ENCODE data around the gene NRGN. TPM values are rescaled to one million over a fixed set of nuclear protein-coding genes. Genes with fewer than 3 reads are reported as not detected.
"Not testable (repeated sequence)": the region's sequence is repeated elsewhere in the genome, so short reads cannot be mapped to it uniquely, and the experiment has no call there.

The NRGN gene
- total RNA-seq, 1 donor from 2014 or later, result not detected

DNA sequence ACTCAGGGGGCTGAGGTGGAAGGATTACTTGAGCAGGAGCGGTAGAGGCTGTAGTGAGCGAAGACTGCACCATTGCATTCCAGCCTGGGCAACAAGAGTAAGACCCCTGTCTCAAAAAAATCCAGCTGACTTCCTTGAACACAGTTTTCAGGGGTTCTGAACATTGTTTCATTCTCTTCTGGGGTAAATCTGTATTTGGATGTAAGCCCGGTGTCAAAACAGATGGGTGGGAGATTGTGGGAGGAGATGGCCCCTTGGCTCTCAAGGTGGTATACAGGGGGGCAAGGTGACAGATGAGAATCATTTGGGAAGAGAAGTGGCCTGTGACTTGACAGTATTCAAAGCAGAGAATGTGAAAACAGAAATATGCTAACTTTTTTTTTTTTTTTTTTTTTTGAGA, 17.6 kb downstream of the NRGN start:
- DNase-seq (ENCODE audit: low spot score), result no peak

DNA sequence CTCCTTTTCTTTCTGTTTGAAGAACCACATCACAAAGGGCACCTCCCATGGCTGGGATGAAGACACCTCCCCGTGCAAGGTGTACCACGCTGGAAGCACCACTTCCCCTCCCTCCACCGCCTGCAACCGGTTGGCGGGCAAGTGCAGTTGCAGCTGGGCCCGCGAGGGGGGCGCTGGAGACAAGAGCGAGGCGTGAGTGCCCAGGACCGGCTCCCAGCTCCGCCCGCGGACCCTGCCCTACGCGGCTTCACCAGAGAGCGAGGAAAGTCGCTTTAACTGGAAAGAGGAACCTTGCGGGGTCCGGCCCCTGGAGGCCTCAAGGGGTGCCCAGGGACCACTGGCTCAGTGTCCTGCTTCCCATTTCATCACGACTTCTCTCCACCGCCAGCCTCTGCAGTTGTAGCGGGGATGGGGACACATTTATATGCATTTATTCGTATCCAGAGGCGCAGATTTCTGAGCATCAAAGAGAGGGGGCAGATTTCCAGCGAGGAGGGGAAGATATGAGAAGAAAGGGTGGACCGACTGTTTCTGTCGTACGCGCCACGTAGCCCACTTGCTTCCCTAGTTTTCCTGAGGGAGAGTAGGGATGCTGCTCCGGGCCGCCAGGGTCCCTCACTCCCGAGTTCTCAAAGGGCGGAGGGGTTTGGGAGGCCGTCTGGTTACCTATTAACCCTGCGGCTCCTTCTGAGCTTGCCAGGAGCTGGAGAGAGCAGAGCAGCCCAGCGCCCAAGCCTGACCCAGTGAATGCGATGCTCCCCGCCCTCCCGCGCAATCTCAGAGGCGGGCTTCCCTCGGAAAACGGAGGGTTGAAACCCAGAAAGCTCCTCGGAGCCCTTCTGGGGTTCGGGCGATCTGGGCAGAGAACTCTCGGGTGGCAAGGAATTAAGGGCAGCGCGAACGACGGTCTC, 18.9 kb downstream of the NRGN start:
- peak; percentile 62 for DNase-seq (ENCODE audit: low spot score)

DNA sequence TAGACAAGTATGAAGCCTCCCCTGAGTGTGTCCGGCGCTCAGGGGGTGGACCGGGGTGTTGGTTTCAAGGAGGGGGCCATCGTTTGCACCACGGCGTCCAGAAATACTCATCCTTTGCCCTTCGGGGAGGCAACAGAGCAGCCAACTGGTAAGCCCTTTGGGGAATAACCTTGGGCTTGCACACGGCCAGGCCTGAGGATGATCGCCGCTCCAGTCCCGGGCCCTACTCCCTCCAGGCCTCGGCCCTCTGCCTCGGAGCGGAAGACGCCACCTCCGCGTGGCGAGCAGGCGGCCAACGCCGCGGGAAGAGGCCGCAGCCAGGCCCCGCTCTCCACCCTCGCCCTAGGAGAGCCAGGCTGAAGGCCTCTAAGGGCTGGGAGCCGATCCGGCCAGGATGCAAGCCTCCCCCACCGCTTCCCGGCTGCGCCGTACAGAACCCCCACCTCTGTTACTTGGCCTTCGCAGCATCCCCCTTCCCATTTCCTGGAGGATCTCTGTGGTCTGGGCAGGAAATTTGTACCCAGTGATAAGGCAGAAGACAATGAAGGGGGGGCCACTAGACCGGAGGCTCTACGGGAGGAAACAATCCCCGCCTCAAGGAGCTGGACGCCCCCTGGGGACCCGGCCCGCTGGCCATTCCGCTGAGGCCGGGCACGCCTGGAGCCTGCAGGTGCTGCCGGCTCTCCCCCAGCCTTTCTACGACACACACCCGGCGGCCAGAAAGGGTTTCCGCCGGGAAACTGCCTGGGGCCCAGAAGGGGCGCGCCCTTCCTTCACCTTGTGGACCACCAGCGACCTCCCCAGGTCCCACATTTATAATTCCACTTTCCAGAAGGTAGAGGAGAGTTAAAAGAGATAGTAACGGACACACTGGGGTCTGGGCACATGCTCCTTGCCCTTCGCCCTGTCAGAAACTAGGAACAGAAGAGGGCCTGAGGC, 19.8 kb downstream of the NRGN start:
- DNase-seq (ENCODE audit: low spot score), result peak; percentile 53

DNA sequence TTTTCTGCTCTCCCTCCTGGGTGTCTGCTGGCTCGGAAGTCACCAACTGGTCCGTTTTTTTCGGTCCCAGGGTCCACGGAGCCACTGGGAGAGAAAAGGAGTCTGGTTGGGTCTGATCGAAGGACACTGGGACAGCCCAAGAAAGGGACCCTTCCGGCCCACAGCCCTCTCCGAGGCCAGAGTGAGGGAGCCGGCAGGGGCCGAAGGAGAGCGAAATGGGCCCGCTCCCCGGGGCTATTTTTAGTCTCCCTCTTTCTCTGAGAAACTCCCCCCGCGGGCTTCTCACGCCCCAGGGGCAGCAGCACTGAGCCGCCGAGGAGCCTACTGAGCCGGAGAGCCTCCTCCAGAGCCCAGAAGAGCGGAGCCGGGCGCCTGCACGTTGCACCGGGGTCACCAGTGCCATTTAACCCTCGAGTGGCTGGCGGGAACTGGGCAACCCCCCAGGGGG, 20.5 kb downstream of the NRGN start:
- peak; percentile 33 for DNase-seq (ENCODE audit: low spot score)

DNA sequence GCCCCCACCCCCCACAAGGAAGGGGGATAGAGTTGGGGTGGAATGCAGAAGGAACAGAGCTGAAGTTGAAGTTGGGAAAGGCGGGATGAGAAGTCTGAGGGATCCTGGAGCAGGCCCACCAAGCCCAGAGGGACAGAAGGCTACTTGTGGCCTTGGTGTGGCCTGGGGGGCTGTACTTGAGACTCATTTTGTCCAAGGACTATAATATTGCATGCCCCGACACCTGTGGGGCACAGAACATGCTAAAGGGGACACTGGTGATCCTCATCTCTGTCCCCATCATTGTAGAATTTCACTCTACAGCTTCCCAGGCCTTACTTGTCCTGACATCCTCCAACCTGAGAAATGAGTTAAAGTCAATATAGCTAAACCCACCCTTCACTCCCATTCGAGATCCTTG, 21.1 kb downstream of the NRGN start:
- DNase-seq (ENCODE audit: low spot score), result no peak

DNA sequence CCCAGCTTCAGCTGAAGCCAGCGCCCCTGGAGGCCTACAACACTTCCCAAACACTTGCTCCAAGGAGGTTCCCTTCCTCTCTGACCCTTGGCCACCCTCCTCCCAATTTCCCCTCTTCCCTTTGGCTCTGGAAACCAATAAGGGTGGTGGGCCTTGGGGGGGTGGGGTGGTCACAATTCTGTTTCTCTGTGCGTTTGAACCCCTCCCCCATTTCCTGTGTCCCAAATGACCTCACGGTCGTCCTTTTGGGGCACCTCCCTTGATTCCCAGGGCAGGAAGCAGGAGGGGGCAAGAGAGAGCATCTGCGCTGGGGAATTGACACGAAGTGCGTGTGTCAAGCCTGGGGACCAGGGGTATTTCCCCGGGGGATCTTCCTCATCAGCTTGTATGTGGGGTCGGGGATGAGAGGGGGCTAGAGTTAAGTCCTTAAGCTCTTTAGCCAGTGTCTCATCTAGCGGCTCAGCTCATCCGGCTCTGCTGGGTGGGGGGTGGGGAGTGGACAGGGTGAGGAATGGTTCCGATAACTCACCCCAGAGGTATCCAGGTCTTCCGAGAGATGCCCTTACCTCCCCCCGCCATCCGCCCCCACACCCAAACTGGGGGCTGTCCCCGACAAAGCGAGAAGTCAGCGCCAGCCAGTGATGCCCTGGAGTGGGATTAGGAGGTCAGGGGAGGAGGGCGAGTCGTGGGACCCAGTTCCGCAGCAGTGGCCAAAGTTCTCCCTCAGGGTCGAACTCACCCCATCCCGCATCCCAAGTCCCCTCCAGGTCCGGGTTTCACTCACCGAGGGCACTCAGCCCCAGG, 21.8 kb downstream of the NRGN start:
- DNase-seq (ENCODE audit: low spot score), result peak; percentile 26

DNA sequence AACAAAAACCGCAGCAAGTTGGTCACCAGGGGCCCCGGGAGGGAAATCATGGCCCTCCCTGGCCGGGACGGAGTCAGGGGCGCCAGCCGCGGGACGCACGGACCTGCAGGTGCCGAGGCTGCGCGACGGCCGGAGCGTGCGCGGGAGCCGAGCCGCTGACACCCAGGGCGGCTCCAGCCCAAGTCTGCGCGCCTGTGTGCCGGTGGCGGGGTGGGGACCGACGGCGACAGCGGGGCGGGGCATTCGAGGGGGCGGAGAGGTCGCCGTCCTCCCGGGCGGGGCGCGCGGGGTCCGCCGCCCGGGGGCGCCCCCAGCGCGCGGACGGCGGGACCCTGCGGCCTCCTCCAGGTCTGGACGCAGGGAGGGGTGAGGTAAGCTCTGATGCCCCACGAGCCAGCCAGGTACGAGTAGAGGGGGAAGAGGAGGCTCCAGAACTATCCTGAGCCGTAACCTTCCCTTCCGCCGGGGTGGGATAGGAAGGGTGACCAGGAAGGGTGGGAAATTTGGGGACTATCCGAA, 22.4 kb downstream of the NRGN start, which contains the start of gene ESAM:
TSS of gene ESAM (minus strand) at position 186 of the 519 bp plus-strand sequence. CDS start at position 50, 136 bp downstream.
- no peak for DNase-seq (ENCODE audit: low spot score)

DNA sequence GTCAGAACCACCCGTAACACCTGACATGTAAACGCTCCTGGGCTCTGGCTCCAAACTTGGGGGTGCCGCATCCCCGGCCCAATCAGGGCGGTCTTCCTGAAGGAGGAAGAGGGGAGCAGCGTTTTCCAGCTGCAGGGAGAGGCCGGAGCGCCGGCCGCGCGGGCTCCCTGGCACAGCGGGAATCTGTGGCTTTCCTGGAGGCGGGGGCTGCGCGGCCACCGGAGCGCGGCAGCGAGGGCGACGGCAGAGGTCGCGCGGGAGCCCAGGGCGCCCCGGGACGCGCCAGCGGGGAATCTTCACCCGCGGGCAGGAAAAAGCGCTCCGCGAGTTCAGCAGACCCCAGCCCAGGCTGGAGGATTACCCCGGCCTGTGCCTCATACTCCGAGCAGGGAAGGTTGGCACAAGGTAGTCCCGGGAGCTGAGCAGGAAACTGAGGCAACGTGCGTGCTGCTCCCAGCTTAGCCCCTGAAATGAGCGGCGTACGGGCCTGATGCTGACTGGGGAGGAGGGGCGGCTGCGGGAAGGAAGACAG, 22.9 kb downstream of the NRGN start:
- peak; percentile 17 for DNase-seq (ENCODE audit: low spot score)

DNA sequence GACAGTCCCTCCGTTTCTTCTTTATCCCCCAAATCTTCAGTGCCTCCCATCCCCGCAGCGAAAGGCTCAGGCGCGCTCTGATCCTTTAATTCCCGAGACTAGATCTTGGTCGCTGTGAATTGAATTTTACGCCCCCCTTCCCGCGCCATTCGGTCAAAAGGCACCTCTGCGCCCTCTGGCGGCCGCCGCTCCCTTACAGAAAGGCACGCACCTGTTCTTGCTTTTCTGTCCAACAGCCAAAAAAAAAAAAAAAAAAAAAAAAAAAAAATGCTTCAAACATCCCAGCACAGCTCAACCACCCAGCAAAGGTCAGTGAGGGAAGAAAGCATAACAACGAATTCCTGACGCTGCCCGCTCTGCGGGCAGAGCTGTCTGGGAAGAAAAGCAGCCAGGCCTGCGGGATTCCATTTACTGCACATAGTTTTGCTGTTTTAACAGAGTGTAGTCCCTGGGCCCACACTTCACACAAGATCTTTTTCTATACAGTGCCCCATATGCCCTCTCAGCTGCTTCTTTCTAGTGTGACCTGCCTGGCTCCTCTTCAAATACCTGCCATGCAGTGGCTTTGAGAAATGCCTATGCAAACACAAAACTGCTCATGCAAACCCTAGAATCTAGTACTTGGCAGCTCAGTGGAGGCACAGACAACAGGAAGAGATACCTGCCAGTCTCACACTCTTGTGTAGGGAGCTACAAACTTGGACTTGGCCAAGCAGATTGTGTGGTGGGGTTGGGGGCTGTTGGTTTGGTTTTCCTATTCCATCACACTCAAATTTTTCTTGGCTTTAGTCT, 23.6 kb downstream of the NRGN start:
- DNase-seq (ENCODE audit: low spot score), result peak; percentile 73

DNA sequence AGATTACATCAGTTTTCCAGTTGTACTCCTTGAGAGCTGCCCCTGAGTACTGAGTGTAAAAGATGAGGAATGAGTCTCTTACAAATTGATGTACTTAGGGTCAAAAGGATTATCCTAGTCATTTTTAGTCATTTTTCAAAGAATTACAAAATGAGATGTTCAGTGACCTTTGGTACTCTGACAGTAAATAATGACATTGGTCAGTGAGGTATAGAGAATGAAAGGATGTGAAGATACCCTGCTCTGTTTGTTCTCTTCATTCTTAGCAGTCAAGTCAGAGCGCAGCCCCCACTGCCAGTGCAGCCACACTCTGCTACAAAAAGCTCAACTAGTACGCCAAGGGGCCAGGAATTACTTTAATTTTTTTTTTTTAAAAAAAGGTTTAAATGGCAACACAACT, 26.4 kb downstream of the NRGN start:
- DNase-seq (ENCODE audit: low spot score), result no peak

DNA sequence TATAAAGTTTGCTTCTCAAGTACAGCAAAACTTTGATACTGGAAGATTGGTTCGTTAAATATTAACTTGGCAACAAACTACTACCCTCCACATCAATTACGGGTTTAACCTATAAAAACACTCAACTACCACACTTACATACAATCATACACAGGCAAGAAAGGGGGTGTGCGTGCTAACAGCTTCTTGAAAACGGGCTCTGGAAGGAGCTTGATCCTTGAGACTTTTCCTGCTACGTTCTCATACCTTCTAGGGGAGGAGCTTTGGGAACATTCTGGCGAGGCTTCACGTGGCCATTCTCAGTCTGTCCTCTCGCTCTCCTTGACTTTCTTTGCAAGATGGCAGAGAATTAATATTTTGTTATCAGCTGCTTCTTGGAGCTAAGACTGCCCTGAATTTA, 29.2 kb downstream of the NRGN start:
- no peak for DNase-seq (ENCODE audit: low spot score)

DNA sequence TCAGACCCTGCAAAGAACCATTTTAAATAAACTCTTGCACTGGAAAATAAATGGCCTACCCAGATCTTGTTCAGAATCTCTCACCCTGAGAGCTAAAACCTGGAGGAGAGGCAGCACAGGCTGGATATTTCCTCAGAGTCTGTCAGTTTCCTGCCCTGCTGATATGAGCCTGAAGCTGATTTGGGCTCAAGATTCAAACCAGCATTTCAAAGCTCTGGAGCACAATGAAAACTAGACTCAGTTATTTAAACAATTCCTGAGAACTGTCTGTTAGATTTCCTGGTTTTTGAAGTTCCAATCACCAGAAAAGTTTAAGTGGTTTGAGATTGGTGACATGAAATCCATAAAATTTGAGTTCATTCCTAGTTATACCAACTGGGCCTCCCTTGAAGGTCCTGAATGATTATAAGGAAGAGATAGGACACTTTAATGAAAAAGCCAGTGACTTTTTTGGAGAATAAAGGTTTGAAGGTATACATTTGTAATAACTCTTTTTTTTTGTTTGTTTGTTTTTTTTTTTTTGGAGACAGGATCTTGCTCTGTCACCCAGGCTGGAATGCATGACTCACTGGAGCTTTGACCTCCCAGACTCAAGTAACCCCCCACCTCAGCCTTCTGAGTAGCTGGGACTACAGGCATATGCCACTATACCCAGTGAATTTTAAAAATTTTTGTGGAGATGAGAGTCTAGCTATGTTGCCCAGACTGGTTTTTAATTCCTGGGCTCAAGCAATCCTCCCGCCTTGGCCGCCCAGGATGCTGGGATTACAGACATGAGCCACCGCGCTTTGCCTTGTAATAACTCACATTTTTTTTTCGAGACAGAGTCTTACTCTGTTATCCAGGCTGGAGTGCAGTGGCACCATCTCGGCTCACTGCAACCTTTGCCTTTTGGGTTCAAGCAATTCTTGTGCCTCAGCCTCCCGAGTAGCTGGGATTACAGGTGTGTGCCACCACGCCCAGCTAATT, 30.3 kb downstream of the NRGN start:
- no peak for DNase-seq (ENCODE audit: low spot score)

DNA sequence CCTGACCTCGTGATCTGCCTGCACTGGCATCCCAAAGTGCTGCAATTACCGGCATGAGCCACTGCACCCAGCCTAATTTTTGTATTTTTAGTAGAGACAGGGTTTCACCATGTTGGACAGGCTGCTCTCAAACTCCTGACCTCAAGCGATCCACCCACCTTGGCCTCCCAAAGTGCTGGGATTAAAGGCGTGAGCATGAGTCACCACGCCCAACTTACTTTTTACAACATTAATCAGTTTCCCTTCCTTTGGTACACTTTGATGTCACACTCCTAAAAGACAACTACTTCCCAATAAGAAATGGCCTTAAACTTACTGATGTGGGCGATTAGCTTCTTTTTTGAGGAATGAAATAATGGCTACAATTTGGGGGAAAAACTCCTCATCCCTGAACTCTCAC, 31.2 kb downstream of the NRGN start:
- DNase-seq (ENCODE audit: low spot score), result not testable (repeated sequence)

DNA sequence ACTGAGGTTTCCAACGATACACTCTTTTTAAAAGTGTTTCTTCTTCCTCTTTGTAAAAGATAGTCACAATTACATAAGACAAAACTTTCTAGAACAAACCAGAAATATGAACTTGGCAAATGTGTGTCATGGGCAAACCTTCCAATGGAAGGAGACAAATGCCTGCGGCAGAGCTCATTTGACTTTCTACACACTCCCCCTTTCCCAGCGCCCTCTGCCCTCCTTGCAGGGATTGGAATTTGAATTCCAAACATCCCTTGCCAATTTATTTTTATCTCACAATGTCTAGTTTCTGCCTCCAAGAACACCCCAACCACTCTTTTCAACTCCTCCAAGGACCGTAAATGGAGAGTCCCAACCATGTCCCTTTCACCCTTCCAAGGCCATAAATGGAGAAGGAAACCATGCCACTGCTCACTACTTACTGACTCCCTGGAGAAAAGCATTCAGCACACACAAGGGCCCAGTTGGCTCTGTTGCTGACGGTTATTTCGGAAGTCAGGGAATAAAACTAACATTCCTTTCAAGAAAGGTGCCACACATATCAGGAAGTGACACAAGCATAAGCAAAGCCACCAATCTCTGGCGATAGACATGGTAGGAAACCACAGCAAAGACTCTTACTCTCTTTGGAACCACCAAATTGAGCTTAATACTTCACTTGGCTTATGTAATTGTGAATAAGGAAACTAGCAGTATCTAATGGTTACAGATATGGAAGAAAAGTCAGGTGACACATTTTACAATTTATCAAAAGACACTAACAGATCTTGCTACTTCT, 37.3 kb downstream of the NRGN start:
- DNase-seq (ENCODE audit: low spot score), result peak; percentile 37

DNA sequence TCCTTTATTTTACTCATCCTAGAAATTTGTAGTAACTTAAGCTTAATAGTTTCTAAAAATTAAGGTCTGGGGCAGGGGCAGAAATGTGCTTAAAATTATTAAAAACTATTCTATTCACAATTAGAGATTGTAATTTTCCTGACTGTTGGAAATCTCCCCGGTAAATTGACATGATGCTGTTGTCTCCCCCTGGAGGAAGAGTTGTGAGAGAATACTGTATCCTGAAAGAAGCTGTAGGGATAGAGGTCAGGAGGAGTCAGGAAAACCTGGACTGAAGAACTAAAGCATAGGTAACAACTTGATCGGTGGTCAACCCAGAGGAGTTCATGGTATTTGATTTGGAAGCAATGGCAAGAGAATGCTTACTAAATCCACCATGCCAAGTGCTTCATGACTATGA, 38.5 kb downstream of the NRGN start:
- no peak for DNase-seq (ENCODE audit: low spot score)

DNA sequence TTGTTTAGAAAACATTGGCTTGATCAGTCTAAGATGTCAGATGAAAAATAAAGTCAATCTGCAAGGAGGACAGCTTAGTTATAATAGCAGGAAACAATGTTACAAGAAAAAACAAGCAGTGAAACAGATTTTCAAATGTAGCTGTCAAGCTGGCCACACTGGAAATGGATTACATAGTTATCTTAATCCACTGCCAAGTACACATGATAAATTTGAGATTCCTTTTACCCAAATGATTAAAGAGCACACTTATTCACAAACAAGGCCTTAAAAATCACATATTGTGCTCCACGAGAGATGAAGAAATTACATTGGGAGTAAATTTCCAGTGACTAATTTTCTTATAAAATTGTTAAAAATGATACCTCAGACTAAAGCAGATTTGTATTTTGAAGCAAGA, 39.8 kb downstream of the NRGN start:
- no peak for DNase-seq (ENCODE audit: low spot score)

DNA sequence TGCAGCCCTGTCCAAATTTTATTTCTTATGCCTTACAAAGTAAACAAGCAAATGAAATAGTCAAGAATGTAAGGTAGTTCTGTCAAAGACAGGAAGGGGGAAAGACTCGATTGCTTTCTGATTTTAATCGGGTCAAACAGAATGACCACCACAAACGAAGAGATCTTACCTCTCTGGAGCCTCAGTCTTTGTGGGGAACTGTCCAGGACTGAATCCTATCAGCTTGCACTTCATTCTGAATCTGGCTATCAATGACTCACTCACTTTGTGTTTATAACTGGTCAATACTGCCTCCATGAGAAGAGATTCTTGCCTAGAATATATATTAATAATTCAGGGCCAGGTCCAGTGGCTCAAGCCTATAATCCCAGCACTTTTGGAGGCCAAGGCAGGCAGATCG, 43.3 kb downstream of the NRGN start:
- no peak for DNase-seq (ENCODE audit: low spot score)

DNA sequence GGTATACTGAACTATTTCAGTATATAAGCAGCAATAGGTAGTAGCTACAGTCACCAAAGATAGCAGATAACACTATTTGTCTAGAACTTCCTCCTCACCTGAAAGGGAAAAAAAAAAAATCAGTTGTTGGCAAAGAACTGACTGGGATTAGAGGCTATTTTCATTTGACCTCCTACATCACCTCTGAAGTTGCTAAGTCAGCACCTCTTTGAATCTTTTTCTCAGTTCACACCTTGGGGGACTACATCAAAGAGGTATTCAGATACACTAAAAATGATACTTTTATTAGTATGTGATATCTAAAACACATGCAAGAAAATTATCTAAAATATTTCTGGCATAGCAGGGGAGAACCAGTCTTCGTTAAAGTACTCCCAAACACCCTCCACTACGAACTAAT, 44.3 kb downstream of the NRGN start:
- DNase-seq (ENCODE audit: low spot score), result no peak
